ENCODE results near the gene LMNTD2.
A peak's percentile ranks its signal among the peaks of the same experiment; 100 is the strongest.

The LMNTD2 gene

DNA sequence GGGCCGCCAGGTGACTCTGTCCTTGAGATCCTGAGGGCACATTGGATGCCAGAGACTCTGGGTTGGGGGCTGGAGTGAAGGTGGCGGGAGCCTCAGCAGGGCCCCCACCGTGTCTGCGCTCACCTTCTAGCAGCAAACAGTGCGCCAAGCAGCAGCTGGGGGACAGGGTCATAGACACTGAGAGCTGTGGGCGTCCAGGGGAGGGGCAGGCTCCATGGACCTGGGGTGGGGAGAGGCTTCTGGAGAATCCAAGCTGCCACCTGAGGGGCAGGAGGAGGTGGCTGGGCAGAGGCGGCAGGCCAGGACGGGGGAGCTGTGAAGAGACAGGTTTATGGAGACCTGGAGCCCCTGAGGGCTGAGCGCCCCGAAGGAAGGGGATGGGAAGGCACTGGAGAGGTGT, 23.7 kb upstream of the LMNTD2 start:
- DNase-seq: no peak
- Histone ChIP-seq H3K4me1 (peaks cover 0 to 21% (median 14%) of the 10 kb centered on the region in 4 donors), H3K4me3 (no peak overlapping the region), H3K9me3 (no peaks in the 10 kb centered on the region), H3K27me3 (no peaks in the 10 kb centered on the region), H3K27ac (no peak overlapping the region), H3K36me3 (peaks cover 49 to 79% (median 72%) of the 10 kb centered on the region in 3 donors)
- intact Hi-C loops (cut with DNase I; ENCODE audit: low total_unique reads): no loop called here
- TF ChIP-seq CTCF (IDR thresholded peaks at IDR 0.05): no peak

- no peak for DNase-seq
- Histone ChIP-seq H3K4me1 (peaks cover 0 to 46% (median 36%) of the 10 kb centered on the region in 4 donors), H3K27me3 (no peaks in the 10 kb centered on the region), H3K27ac (no peak overlapping the region), H3K4me3 (no peak overlapping the region), H3K9me3 (no peaks in the 10 kb centered on the region), H3K36me3 (peaks cover 35 to 54% (median 47%) of the 10 kb centered on the region in 3 donors)
- intact Hi-C loops (cut with DNase I; ENCODE audit: low total_unique reads): no loop called here
- no peak for TF ChIP-seq CTCF (IDR thresholded peaks at IDR 0.05)
Measured at GRCh38 chr11:581752-582151, 21.2 kb upstream of the LMNTD2 start.

DNA sequence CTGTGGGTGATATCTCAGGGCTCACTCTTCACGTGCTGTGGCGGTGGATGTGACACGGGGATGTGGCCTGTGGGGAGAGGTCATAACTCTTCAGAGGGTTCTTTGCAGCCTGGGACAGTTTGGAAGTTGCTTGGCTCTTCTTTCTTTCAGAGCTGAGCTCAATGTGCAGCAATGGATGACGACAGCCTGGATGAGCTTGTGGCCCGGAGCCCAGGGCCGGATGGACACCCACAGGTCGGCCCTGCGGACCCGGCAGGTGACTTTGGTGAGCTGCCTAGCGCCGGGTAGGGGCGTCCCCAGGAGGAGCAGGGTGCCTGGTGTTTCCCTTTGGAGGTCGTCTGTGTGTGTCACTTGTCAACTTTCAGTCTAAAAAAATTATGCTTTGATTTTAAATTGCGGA, 20.8 kb upstream of the LMNTD2 start:
- H3K27ac ChIP-seq: no peak overlapping the region
- TF ChIP-seq CTCF (IDR thresholded peaks at IDR 0.05): no peak
- intact Hi-C loops (cut with DNase I; ENCODE audit: low total_unique reads): no loop called here
- H3K4me3 ChIP-seq: no peak overlapping the region
- H3K4me1 ChIP-seq: peaks cover 0 to 46% (median 36%) of the 10 kb centered on the region in 4 donors
- H3K9me3 ChIP-seq: no peaks in the 10 kb centered on the region
- DNase-seq: no peak
- H3K36me3 ChIP-seq: peaks cover 34 to 50% (median 43%) of the 10 kb centered on the region in 3 donors
- no peaks in the 10 kb centered on the region for H3K27me3 ChIP-seq

DNA sequence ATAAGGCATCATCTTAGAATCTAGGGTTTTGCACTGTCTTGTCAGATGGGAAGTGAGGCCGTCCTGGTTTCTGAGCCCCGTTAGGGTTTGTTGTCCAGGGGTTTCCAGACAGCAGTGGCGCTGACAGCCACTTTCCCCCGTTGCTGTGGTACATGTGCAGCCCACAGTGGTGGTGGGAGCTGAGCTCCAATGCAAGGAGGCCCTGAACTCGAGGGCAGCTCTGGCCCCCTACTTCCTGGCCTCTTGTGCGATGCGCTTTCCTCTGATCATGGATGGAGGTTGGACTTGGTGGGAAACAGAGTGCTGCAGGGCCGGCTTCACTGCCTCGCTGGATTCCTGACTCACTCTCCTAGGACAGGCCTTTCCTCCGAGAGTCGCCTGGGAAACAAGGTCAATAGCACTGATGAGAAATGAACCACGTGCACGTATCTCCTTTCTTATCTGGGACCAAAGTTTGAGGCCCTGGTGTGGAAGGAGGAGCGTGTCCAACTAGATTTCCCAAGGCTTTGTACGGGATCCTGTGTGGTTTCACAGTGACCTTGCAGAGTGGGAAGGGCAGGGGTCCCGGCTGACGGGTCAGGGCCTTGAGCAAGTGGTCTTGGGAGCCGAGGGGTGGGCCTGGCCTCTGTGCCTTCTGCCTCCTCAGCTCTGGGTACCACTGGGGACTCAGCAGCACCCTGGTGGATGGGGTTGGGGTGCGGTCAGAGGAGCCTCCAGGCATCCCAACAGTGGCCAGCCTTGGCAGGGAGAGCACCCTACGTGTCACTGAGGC, 19.5 kb upstream of the LMNTD2 start:
- H3K36me3 ChIP-seq: peaks cover 34 to 37% (median 37%) of the 10 kb centered on the region in 3 donors
- intact Hi-C loops (cut with DNase I; ENCODE audit: low total_unique reads): loop anchor here (5.0 to 10.0 kb wide), 2 partner anchors 32 to 225 kb away; partner anchors contain the start of genes PIDD1 and RPLP2
- H3K27me3 ChIP-seq: no peaks in the 10 kb centered on the region
- H3K9me3 ChIP-seq: no peaks in the 10 kb centered on the region
- no peak overlapping the region for H3K27ac ChIP-seq
- TF ChIP-seq CTCF (IDR thresholded peaks at IDR 0.05): no peak
- DNase-seq: no peak
- H3K4me1 ChIP-seq: peaks cover 0 to 51% (median 41%) of the 10 kb centered on the region in 4 donors
- H3K4me3 ChIP-seq: no peak overlapping the region

- TF ChIP-seq CTCF (IDR thresholded peaks at IDR 0.05): no peak
- Histone ChIP-seq H3K9me3 (no peaks in the 10 kb centered on the region), H3K4me1 (peaks cover 0 to 53% (median 44%) of the 10 kb centered on the region in 4 donors), H3K36me3 (peaks cover 19 to 22% (median 21%) of the 10 kb centered on the region in 3 donors), H3K27ac (no peak overlapping the region), H3K4me3 (peak overlapping the region in 1 of 2 donors; percentile 89), H3K27me3 (no peaks in the 10 kb centered on the region)
- DNase-seq: no peak
- intact Hi-C loops (cut with DNase I; ENCODE audit: low total_unique reads): loop anchor here (5.0 to 10.0 kb wide), 2 partner anchors 34 to 226 kb away; partner anchors contain the start of genes PIDD1 and RPLP2
Measured at GRCh38 chr11:578276-579035, 17.9 kb upstream of the LMNTD2 start.

All from tibial artery (tissue), 4 donors.